ENCODE measurements around the gene TNMD.

The TNMD gene

GRCh38 chrX:100599456-100599855, 14.7 kb downstream of the TNMD start:
- H3K4me3 ChIP-seq (ENCODE audit: low read depth, low read length): no peak overlapping the region
- WGBS (ENCODE audit: extremely low coverage, insufficient coverage, insufficient read length): no CpG with 5 or more reads among the region's 9 CpGs

DNA sequence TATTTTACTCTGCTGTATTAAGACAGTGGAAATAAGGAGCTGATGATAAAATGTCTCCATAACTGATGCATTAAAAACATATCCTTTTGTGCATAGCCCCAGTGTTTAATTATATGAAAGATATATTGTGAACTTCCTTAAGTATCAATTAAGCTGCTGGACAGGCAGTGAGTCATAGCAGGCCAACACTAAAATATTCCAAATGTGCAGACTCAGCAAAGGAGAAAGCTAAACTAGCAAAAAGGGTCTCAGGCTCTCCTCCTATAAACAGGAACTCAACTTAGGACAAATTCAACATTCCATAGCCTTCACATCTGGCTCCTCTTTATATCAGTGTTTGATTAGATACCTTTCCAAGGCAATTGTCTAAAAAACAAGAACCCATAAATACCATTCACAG, 15.6 kb downstream of the TNMD start:
- H3K4ac ChIP-seq (ENCODE audit: low read depth, low read length): no peak overlapping the region
- no peak for DNase-seq
- no peak overlapping the region for H2BK5ac ChIP-seq (ENCODE audit: low read depth, low read length, poor library complexity)
- no peak overlapping the region for H3K4me3 ChIP-seq (ENCODE audit: low read depth, low read length)
- H3K18ac ChIP-seq (ENCODE audit: low read length): no peak overlapping the region
- H4K91ac ChIP-seq (ENCODE audit: low read depth, low read length): no peak overlapping the region
- H3K79me2 ChIP-seq (ENCODE audit: control insufficient read depth, insufficient read depth, low read length, poor library complexity): no peaks in the 10 kb centered on the region
- H3K9me3 ChIP-seq (ENCODE audit: insufficient read depth, low read depth, low read length): no peaks in the 10 kb centered on the region
- H3K27me3 ChIP-seq (ENCODE audit: insufficient read depth, low read length): no peaks in the 10 kb centered on the region
- no peak overlapping the region for H2AFZ ChIP-seq (ENCODE audit: insufficient read depth, low read length, poor library complexity)
- H3K14ac ChIP-seq (ENCODE audit: low read length): no peak overlapping the region
- no peak overlapping the region for H3K4me2 ChIP-seq (ENCODE audit: low read length)
- H3K23ac ChIP-seq (ENCODE audit: low read length): no peak overlapping the region
- no peak overlapping the region for H2BK12ac ChIP-seq (ENCODE audit: low read length)
- no peak overlapping the region for H3K27ac ChIP-seq (ENCODE audit: low read depth, low read length)
- no peak overlapping the region for H3K9ac ChIP-seq (ENCODE audit: low read length)
- no peak overlapping the region for H4K12ac ChIP-seq (ENCODE audit: low read depth, low read length)
- H3K36me3 ChIP-seq (ENCODE audit: control insufficient read depth in 1 of 2, insufficient read depth in 2 of 2, low read length in 2 of 2): no peaks in the 10 kb centered on the region
- H3K4me1 ChIP-seq (ENCODE audit: control insufficient read depth in 1 of 2, insufficient read depth in 2 of 2, low read length in 2 of 2): peaks cover 0 to 3% of the 10 kb centered on the region in 2 experiments
- no peaks in the 10 kb centered on the region for H3K79me1 ChIP-seq (ENCODE audit: low read length)
- H2BK120ac ChIP-seq (ENCODE audit: insufficient read depth, low read length, poor library complexity): no peak overlapping the region
- no peak overlapping the region for H4K8ac ChIP-seq (ENCODE audit: low read depth, low read length)
- no peak overlapping the region for H2AK5ac ChIP-seq (ENCODE audit: low read length)

More at GRCh38 chrX:100599456-100599855, 14.7 kb downstream of the TNMD start:
- H3K79me1 ChIP-seq (ENCODE audit: low read length): no peaks in the 10 kb centered on the region
- peak; percentile 46 to 56 for DNase-seq
- no peak overlapping the region for H2BK120ac ChIP-seq (ENCODE audit: insufficient read depth, low read length, poor library complexity)
- H3K36me3 ChIP-seq (ENCODE audit: control insufficient read depth in 1 of 2, insufficient read depth in 2 of 2, low read length in 2 of 2): no peaks in the 10 kb centered on the region
- H2AK5ac ChIP-seq (ENCODE audit: low read length): no peak overlapping the region
- no peak overlapping the region for H2BK12ac ChIP-seq (ENCODE audit: low read length)
- no peaks in the 10 kb centered on the region for H3K27me3 ChIP-seq (ENCODE audit: insufficient read depth, low read length)
- peaks cover 0 to 3% of the 10 kb centered on the region in 2 experiments for H3K4me1 ChIP-seq (ENCODE audit: control insufficient read depth in 1 of 2, insufficient read depth in 2 of 2, low read length in 2 of 2)
- H3K4ac ChIP-seq (ENCODE audit: low read depth, low read length): no peak overlapping the region
- no peak overlapping the region for H3K4me2 ChIP-seq (ENCODE audit: low read length)
- H3K23ac ChIP-seq (ENCODE audit: low read length): no peak overlapping the region
- no peak overlapping the region for H3K9ac ChIP-seq (ENCODE audit: low read length)
- no peak overlapping the region for H3K18ac ChIP-seq (ENCODE audit: low read length)
- H4K12ac ChIP-seq (ENCODE audit: low read depth, low read length): no peak overlapping the region
- no peak overlapping the region for H3K14ac ChIP-seq (ENCODE audit: low read length)
- H3K9me3 ChIP-seq (ENCODE audit: insufficient read depth, low read depth, low read length): no peaks in the 10 kb centered on the region
- no peak overlapping the region for H3K27ac ChIP-seq (ENCODE audit: low read depth, low read length)
- no peak overlapping the region for H4K91ac ChIP-seq (ENCODE audit: low read depth, low read length)
- no peak overlapping the region for H2AFZ ChIP-seq (ENCODE audit: insufficient read depth, low read length, poor library complexity)
- no peak overlapping the region for H4K8ac ChIP-seq (ENCODE audit: low read depth, low read length)
- no peaks in the 10 kb centered on the region for H3K79me2 ChIP-seq (ENCODE audit: control insufficient read depth, insufficient read depth, low read length, poor library complexity)
- H2BK5ac ChIP-seq (ENCODE audit: low read depth, low read length, poor library complexity): no peak overlapping the region

GRCh38 chrX:100600758-100601157, 16.0 kb downstream of the TNMD start:
- no peak overlapping the region for H4K91ac ChIP-seq (ENCODE audit: low read depth, low read length)
- no peaks in the 10 kb centered on the region for H3K36me3 ChIP-seq (ENCODE audit: control insufficient read depth in 1 of 2, insufficient read depth in 2 of 2, low read length in 2 of 2)
- peaks cover 0 to 3% of the 10 kb centered on the region in 2 experiments for H3K4me1 ChIP-seq (ENCODE audit: control insufficient read depth in 1 of 2, insufficient read depth in 2 of 2, low read length in 2 of 2)
- H3K14ac ChIP-seq (ENCODE audit: low read length): no peak overlapping the region
- H3K79me2 ChIP-seq (ENCODE audit: control insufficient read depth, insufficient read depth, low read length, poor library complexity): no peaks in the 10 kb centered on the region
- no peak overlapping the region for H4K12ac ChIP-seq (ENCODE audit: low read depth, low read length)
- no peaks in the 10 kb centered on the region for H3K79me1 ChIP-seq (ENCODE audit: low read length)
- H2BK12ac ChIP-seq (ENCODE audit: low read length): no peak overlapping the region
- no peak overlapping the region for H3K23ac ChIP-seq (ENCODE audit: low read length)
- H2AK5ac ChIP-seq (ENCODE audit: low read length): no peak overlapping the region
- no peak for DNase-seq
- H3K4me3 ChIP-seq (ENCODE audit: low read depth, low read length): no peak overlapping the region
- no peak overlapping the region for H3K4ac ChIP-seq (ENCODE audit: low read depth, low read length)
- H3K18ac ChIP-seq (ENCODE audit: low read length): no peak overlapping the region
- no peak overlapping the region for H2BK120ac ChIP-seq (ENCODE audit: insufficient read depth, low read length, poor library complexity)
- H3K9me3 ChIP-seq (ENCODE audit: insufficient read depth, low read depth, low read length): no peaks in the 10 kb centered on the region
- no peak overlapping the region for H2AFZ ChIP-seq (ENCODE audit: insufficient read depth, low read length, poor library complexity)
- WGBS (ENCODE audit: extremely low coverage, insufficient coverage, insufficient read length): no CpG with 5 or more reads among the region's 1 CpG
- no peak overlapping the region for H3K4me2 ChIP-seq (ENCODE audit: low read length)
- H2BK5ac ChIP-seq (ENCODE audit: low read depth, low read length, poor library complexity): no peak overlapping the region
- no peak overlapping the region for H4K8ac ChIP-seq (ENCODE audit: low read depth, low read length)
- no peaks in the 10 kb centered on the region for H3K27me3 ChIP-seq (ENCODE audit: insufficient read depth, low read length)
- no peak overlapping the region for H3K27ac ChIP-seq (ENCODE audit: low read depth, low read length)
- H3K9ac ChIP-seq (ENCODE audit: low read length): no peak overlapping the region

DNA sequence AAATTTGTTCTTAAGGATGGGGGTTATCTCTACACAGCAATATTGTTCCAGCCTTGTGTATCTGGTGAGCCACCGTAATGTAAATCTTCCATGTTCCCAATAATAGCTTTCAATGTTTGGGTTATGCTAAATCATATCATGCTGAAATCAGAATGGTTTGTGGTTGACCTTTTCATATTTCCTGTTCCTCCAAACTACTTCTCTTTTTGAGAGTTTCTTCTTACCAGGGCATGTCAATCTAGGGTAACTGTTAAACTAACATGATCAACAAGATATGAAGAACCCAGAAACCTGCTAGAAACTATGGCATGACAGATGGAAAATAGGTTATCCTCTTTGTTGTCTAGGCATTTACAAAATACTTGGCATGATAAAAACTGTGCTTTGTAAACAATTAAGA, 22.0 kb downstream of the TNMD start:
- no peak overlapping the region for H3K9ac ChIP-seq (ENCODE audit: low read length)
- H3K9me3 ChIP-seq (ENCODE audit: insufficient read depth, low read depth, low read length): no peaks in the 10 kb centered on the region
- no peak overlapping the region for H3K18ac ChIP-seq (ENCODE audit: low read length)
- H4K12ac ChIP-seq (ENCODE audit: low read depth, low read length): no peak overlapping the region
- H2AFZ ChIP-seq (ENCODE audit: insufficient read depth, low read length, poor library complexity): no peak overlapping the region
- H3K36me3 ChIP-seq (ENCODE audit: control insufficient read depth in 1 of 2, insufficient read depth in 2 of 2, low read length in 2 of 2): no peaks in the 10 kb centered on the region
- no peak overlapping the region for H3K4ac ChIP-seq (ENCODE audit: low read depth, low read length)
- H3K14ac ChIP-seq (ENCODE audit: low read length): no peak overlapping the region
- no peaks in the 10 kb centered on the region for H3K79me1 ChIP-seq (ENCODE audit: low read length)
- H3K23ac ChIP-seq (ENCODE audit: low read length): no peak overlapping the region
- no peak overlapping the region for H3K4me3 ChIP-seq (ENCODE audit: low read depth, low read length)
- no peak overlapping the region for H3K4me2 ChIP-seq (ENCODE audit: low read length)
- H2AK5ac ChIP-seq (ENCODE audit: low read length): no peak overlapping the region
- no CpG with 5 or more reads among the region's 1 CpG for WGBS (ENCODE audit: extremely low coverage, insufficient coverage, insufficient read length)
- H3K27ac ChIP-seq (ENCODE audit: low read depth, low read length): no peak overlapping the region
- no peaks in the 10 kb centered on the region for H3K79me2 ChIP-seq (ENCODE audit: control insufficient read depth, insufficient read depth, low read length, poor library complexity)
- no peaks in the 10 kb centered on the region for H3K27me3 ChIP-seq (ENCODE audit: insufficient read depth, low read length)
- no peaks in the 10 kb centered on the region for H3K4me1 ChIP-seq (ENCODE audit: control insufficient read depth in 1 of 2, insufficient read depth in 2 of 2, low read length in 2 of 2)
- no peak overlapping the region for H2BK5ac ChIP-seq (ENCODE audit: low read depth, low read length, poor library complexity)
- no peak overlapping the region for H2BK120ac ChIP-seq (ENCODE audit: insufficient read depth, low read length, poor library complexity)
- no peak overlapping the region for H2BK12ac ChIP-seq (ENCODE audit: low read length)
- H4K8ac ChIP-seq (ENCODE audit: low read depth, low read length): no peak overlapping the region
- DNase-seq: no peak
- H4K91ac ChIP-seq (ENCODE audit: low read depth, low read length): no peak overlapping the region
